Body of pancreas (tissue), 4 donors: ENCODE results near the gene MRAP.

ENCODE experiments used
- POLR2A ChIP-seq, 3 donors: fragments of 450-650 bp; IDR thresholded peaks; one replicate each; pipeline ENCODE4 v1.6.1; 2016; ENCODE audit warnings: antibody characterized with exemption in 3 of 3, mild to moderate bottlenecking in 2 of 3
- TF ChIP-seq, protein P1 (sequence below), 7 experiments: fragments of 450-650 bp in 4 of 7; fragments of 200-600 bp in 3 of 7; sonication (generic) in 3 of 7; IDR thresholded peaks; one replicate each; pipeline ENCODE4 v1.5.1; 2016 to 2019; ENCODE audit warnings: antibody characterized with exemption in 7 of 7

DNA sequence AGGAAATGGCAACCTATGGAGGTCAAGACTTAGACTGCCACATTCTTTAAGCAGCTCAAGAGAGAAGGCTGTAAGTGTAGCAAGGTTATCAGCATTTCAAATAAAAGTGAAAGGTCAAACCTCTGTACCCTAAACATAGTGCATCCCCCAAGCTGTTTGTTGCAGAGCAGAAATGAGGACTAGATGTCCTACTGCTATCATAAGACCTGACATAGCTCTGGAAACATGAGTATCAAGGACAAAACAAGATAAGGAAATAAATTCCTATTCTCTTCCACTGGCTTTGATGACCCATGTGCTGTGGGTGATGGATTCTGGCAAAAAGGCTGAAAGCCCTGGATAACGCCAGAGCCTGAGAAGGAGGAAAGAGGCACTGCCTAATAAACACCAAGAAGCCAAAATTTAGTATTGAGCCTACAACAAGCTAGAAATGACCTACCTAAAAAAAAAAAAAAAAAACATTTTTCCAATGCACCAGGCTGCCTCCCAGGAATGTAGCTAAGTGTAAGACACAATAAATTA lies 58.3 kb downstream of the MRAP start:
- TF ChIP-seq, protein P1, sequence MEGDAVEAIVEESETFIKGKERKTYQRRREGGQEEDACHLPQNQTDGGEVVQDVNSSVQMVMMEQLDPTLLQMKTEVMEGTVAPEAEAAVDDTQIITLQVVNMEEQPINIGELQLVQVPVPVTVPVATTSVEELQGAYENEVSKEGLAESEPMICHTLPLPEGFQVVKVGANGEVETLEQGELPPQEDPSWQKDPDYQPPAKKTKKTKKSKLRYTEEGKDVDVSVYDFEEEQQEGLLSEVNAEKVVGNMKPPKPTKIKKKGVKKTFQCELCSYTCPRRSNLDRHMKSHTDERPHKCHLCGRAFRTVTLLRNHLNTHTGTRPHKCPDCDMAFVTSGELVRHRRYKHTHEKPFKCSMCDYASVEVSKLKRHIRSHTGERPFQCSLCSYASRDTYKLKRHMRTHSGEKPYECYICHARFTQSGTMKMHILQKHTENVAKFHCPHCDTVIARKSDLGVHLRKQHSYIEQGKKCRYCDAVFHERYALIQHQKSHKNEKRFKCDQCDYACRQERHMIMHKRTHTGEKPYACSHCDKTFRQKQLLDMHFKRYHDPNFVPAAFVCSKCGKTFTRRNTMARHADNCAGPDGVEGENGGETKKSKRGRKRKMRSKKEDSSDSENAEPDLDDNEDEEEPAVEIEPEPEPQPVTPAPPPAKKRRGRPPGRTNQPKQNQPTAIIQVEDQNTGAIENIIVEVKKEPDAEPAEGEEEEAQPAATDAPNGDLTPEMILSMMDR (IDR thresholded peaks at IDR 0.05): no peak
- TF ChIP-seq POLR2A (IDR thresholded peaks at IDR 0.05): no peak
